ENCODE data around the gene GPATCH1.

DNA sequence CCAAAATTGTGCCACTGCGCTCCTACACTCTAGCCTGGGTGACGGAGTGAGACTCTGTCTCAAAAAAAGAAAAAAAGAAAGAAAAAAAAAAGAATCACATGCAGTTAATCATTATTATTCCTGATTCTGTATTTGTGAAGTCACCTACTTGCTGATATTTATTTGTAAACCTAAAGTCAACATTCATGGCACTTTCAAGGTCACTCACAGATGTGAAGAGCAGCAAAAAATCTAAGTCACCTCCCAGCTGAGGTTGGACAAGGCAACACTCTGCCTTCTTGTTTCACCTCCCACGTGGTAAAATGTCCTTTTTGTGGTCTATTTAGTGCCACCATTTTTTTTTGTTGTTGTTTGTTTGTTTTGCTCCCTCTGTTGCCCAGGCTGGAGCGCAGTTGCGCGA is 77.4 kb downstream of the GPATCH1 start:
- TF ChIP-seq ZNF473 (tag by site-specific recombination; IDR thresholded peaks at IDR 0.05) (no peak), YY1 (tag by site-specific recombination; IDR thresholded peaks at IDR 0.05) (no peak), ZBTB8A (tag by site-specific recombination; IDR thresholded peaks at IDR 0.05) (no peak)
